GM21390 (cell line): ENCODE data around the gene PAX5.

Experiments
- ATAC-seq: cut with Tn5 transposase; IDR thresholded peaks from one replicate; pipeline ENCODE4 v1.9.1; 2021; ENCODE audit not compliant: unreplicated experiment

Gene PAX5

DNA sequence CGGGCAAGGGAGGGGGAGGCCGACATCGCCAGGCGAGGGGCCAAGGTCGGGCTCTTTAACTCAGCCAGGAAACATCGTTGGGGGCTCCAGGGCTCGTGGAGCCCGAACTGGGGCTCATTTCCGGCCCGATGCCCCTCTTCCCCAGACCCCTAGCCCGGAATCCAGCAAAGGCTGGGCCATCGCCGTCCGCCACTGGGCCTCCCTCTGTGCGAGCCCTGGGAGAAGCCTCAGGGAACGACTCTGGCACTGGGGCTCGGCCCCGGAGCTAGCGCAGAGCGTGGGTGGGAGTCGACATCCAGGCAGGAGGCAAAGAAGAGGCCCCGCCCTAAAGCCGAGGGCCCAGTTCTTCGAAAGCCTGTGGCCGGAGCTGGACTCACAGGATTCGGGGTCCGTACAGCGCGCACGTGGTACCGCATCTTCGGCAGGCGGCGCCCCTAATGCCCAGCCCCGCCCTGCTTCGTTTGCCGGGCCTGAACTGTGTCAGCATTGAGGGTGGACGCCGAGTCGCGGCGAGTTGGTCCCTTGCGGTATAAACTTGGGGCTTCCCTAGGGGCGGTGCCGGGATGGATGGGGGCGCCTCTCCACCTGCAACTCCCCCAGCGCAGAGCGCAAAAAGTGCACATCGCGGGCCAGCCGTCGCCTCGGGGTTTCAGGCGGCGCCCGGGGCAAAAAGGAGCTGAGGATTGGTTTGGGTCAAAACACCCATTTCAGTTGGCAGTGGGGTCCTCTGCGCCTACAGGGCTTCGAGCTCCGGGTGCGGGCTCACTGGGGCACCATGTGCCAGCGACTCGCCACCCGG lies 3.6 kb upstream of the PAX5 start:
- no peak for ATAC-seq

DNA sequence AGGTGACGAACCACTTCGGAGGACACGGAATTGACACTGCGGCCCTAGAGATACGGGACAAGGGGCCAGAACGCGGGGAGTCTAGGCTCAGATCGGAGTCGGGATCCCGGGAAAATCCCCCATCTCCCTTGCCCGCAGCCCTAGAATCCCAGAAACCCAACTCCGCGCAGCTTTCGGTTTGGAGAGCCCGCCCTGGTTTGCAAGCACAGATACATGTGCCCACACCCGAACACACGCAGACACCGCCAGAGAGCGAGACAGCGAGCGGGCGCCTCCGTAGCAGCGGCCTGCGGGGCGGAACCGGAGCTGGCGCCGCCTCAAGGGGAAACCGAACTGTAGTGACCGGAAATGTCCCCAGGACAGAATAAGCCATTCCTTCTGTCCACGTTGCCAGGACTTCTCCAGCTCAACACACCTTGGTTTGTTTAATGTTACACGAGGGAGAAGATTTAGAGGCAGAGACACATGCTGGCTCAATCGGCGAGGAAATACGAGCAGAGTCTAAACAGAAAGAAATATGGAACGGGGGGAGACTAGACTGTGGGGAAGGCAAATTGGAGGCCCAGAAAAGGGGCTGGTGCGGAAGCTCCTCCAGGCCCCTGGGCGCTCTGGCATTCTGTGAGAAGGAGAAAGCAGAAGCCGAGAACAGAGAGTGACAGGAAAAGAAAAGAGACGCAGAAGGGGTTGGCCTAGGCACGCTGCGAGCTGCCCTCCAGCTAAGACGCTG lies 2.9 kb upstream of the PAX5 start:
- ATAC-seq = no peak

DNA sequence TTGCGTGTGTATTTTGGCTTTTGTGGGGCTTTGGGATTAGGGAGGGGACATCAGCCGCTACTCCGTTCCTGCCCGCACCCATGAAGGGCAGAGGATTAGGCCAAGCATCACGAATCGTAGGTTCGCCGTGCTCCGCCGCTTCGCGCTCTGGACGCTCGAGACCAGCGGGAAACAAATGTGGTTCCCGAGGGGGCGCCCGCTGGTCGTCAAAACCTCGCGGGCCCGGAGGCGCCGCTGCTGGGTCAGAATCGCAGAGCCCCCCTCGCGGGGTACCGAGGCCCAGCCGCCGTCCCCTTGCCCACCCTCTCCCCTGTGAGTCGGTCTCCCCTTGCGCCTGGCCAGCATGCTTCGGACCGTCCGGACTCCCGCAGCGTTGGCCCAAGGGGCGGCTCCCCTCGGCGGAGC lies 2.3 kb upstream of the PAX5 start:
- ATAC-seq = no peak

DNA sequence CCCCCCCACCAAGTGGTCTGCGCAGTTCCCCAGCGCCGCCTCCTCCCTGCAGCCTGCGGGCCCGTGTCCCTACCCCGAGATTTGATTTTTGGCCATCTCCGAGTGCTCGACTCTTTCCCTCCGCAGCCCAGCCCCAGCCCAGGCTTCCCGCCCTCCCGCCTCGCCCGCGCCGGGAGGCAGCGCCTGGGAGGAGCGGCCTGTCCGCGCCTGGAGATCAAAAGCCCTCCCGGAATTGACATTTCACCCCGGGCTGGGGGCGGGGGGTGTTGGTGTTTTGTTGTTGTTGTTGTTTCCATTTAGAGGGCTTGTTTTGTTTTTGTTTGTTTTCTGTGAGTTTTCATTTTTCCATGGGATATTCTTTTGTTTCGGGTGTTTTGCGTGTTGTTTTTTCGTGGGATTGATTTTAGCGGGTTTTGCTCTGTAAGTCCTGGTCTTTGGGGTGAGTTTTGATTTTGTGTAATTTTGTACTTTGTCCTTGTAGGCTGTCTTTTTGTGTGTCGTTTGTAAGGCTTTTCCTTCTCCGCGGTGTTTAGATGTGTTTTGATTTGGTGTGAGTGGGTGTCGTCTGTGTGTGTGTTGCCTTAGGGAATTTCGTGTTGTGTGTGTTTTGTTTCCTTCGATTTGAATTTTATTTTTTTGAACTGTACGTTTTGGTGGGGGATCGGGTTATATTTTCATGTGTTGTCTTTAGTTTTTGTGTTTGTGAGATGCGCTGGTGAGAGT lies 1.7 kb upstream of the PAX5 start:
- no peak for ATAC-seq

DNA sequence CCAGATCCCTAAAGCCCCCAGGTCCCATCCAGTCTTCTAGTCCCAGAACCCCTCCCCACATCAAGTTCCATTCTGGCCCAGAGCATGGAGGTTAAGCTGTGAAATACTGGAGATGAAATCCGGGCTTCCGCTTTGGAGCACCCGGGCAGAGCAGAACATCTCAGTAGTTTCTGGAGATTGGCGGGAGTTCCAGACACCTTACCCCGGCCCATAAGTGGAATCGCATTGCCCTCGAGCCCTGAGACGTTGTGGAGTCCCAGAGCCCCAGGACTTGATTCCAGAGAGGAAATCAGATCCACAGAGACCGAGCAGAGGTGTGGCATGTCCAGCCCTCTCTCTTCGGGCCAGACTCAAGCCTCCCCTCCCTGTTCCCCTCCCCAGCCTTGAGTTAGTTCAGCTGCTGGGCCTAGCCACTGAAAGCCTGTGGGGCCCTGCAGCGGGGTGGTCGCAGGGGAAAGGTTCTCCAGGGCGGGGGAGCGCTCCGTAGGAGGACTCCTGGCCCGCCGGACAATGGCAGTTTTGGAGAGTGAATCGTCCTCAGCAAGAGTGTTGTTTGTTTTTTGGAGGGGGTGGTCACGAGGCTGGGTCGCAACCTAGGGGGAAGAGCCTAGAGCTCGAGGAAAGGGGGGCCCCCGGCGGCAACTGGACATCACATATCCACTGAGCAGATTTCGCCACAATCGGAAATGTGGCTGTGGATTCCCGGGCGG lies 1.0 kb upstream of the PAX5 start:
- no peak for ATAC-seq

DNA sequence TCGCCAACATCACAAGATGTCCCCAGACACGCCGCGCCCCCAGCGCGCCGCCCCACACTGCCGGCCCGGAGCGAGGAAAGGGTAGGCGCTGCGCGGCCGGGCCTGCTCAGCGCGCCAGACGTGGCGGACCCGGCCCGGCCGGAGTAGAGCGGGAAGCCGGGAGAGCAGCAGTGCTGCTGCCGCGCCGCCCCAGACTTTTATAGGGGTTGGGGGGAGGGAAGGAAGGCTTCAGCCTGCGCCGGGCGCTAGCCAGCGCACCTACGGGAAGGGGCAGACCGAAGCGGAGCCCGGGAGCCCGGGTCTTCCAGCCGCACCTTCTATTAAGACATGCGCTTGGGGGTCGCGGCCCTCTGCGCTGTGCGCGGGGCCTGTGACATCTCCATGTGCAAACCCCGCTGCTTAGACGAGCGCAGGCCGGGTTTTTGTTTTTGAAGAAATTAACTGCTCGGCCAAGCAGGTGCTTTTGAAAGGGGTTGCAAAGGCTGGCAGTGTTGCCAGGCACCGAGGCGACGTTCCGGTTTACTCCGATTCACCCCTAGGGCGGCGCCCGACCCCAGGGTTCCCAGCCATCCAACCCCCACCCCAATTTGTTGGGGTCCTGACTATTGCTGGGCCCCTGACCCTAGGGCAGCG lies 353 bp upstream of the PAX5 start:
- peak; percentile 19 for ATAC-seq

DNA sequence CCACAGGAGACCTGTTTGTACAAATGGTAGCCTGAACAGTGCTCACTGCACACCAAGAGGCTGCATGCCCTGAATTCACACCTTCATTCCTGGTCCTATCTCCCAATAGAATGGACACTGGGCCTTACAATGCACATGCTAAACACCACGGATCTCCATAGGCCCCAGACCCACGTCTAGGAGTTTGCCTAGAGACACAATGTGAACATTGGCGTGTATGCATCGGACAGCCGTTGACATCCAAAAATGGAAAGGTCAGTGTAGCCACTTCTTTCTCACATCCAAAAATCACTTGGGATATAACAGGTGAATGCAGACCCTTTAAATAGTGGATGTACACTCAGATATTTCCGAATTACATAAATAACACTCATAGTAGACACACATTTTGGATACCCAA lies 927 bp downstream of the PAX5 start:
- ATAC-seq = no peak

DNA sequence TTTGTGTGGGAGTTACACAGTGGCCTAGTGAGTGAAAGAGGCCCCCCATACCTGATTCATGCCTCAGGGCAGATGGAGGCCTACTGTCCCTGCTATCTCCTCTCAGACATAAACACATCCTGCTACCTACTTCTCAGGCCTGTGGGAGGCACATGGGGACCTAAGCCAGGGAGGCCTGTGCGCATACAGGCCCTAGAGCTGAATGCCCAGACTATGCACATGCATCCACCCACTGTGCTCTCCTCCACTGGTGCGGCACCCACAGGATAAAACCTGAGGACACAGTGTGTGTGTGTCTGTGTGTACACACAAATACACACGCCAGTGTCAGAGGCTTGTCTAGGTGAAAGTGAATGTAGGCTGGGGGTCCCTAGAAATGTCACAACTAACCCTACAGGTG lies 1.4 kb downstream of the PAX5 start:
- ATAC-seq = peak; percentile 18

DNA sequence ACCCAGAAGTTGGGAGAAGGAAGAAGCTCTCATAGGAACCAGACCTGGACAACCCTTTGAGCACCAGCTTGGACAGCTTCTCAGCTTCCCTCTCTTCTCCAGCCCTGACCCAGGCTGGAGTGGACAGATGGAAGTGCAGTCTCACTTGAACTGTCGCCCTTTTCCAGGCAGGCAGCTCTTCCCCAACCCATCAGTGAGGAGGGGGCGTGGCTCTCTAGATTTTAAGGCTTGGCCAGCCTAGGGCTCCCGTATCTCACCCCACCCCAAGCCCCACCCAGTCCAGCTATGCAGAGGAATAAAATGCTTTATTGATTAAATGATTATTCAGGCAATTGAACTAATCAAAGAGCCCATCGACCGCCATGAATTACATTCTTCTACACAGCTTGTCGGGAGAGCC lies 2.2 kb downstream of the PAX5 start:
- ATAC-seq = no peak

DNA sequence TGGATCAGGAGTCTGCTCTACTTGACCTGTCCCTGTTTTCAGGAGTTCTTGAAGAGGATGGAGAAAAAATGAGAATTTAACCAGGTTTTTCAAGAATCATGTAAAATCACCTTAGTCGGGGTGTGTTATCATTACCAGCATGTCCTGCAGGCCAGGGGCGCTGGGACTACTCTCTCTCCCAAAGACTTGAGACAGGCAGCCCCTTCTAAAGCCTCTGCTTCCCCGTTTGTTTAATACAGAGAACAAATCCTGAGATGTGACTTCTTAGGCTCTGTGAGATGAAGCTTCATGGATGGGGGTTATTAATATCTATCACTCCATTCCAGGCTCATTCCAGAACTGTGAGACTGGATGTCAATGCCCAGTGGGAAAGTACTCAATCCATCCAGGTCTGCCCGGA lies 3.0 kb downstream of the PAX5 start:
- no peak for ATAC-seq

DNA sequence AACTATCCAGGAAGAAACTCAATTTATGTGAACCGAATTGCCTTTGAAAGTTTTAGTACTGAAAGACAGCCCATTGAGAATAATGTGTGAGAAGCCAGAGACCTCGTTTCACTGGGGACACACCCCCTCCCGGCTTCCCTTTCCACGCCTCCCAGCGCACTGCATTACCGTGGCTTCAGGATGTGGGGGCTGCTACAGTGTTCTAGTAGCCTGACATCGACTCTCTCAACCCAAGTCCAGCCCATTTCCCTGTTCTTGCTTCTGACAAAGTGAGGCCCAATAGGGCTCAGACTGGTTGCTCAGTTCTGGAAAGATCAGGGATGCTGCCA lies 3.5 kb downstream of the PAX5 start:
- no peak for ATAC-seq

DNA sequence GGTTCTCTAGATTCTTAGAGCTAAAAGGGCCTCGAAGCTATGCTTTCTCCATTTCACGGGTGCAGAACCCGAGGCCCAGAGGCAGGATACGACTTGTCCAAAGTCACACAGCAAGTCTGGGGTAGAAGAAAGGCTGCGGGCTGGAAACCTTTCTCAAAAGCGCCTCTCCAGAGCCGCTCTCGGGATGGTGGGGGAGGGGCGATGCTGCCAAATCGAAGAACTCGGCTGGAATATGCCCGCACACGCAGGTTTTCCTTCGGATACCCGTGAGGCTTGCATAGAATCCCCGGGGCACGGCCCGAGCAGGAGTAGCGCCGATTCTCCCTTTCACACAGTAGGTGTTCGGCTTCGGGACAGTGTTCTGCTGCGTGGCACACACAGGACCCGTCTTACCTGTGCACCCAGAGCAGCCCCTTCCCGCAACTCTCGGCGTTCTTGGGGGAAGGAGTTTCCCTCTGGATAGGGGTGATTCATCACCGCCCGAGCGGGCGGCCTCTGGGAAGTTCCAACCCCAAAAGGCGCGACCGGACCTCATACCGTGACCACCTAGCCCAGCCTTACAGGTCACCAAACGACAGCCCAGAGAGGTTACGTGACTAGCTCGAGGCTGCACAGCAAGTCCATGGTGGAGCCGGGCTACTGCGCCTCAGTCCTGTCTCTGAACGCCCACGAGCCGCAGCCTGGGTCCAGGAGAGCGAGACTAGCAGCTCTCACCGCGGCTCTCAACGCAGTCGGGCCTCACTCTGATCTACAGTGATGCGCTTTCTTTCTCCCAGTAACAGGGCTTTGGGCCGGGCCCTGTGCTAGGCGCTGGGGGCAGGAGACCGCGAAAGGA lies 4.1 kb downstream of the PAX5 start:
- no peak for ATAC-seq

DNA sequence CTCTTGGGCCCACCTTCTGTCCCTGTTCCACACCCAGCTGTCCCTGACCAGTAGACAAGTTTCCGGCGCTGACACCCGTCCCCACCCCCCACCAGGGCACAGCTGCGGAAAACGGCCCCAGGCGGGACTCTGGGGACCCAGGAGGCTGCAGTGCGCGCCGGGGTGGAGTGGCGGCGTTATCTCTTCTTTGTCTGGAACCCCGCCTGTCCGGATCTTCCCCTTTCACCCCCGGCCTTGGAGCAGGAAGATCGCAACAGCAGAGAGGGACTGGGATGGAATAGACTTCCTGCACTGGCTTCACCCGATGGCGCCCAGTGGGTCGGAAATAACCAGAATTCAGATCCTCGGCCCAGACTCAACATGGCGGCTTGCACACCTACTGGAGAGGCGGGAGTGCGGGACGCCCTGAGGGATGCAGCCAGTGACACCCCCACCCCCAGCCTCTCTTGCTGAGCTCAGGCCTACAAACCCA lies 4.7 kb downstream of the PAX5 start:
- no peak for ATAC-seq

DNA sequence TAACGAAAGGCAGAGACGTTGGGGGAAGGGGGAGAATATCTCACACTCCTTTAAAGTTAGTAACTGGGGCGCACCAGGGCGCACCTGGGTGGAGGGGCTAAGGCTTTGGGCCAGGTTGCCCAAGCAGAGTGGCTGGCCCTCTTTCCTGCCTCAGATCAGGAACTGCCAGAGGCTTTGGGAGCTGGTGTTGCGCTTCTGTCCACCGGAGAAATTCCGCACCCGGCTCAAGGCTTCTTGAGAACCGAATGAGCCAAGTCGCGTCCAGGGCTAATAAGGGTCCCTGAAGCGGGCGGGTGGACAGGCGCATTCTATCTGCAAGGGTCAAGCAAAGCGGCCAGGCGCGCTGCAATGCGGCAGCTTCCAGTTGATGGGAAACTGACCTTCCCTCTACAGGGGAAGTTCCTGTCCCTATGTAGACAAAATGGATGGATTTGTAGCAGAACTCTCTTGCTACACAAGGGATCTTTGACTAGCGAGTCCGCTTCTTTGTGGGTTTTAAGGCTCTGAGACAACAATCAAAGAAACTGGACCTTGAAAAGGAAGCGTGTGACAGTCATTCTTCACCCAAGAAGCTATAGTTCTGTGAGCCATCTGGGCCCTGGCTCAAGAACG lies 5.5 kb downstream of the PAX5 start:
- no peak for ATAC-seq

DNA sequence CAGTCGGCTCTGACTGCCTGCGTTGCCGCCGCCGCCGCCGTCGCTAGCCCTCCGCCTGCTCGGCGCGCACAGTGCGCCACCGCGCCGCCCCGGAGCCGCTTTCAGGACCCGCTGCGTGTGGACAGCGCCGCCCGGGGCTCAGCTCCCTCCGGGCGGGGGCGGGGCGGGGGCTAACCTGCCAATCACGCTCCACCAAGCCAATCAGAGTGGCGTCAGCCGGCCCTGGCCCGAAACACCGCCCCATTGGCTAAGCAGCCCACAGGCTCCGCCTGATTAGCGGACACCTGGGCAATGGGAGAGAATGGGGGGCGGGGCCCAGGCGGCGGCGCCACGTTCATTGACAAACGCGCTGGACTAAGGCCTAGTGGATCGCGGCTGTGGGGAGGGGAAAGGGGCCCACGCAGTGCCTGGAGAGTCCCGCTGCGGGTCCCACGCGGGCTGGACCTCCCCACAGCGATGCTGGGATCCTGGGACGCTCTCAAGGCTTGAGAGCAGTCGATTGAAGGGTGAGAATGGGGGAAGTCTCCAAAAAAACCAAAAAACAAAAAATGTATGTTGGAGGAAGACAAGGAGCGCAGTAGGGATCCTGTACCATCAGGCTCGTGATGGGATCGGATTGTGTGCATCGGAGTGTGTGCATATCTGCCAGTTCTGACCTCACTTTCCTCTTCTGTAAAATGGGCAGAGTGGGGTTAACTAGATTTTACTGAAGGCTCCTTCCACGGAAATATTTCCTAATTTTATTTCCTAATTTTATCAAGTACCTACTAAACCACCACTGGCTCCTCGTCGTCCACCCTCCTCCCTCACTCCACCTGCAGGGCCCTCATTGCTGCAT lies 6.3 kb downstream of the PAX5 start:
- peak; percentile 65 for ATAC-seq

DNA sequence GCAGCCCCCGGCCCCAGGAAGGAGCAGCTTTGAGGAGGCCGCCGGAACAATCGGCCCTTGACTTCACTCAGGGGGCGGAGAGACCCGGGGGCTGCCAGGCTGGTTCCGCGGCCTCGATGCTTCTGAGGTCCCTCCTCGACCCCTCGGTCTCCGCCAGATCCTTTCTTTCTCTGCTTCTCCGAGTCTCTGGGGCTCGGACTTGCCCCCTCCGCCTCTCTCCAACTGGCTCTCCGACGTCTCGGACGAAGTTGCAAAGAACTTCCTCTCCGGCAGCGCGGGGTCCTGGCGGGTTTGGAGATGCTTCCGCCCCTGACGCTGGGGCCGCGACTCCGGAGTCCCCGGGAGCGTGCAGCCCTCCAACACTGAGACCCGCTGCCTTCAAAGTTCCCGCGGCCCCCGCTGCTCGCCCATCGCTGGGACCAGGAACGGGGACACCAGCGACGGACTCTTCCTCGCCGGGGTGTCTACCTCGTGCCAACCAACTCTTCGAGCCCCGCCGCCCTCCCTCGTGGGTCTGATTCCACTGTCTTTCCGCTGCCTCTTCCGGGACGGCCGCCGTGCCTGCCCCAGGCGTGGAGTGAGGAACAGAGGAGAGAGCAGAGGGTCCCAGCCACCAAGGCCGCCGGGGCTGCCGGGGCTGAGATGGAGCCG lies 7.0 kb downstream of the PAX5 start:
- no peak for ATAC-seq

DNA sequence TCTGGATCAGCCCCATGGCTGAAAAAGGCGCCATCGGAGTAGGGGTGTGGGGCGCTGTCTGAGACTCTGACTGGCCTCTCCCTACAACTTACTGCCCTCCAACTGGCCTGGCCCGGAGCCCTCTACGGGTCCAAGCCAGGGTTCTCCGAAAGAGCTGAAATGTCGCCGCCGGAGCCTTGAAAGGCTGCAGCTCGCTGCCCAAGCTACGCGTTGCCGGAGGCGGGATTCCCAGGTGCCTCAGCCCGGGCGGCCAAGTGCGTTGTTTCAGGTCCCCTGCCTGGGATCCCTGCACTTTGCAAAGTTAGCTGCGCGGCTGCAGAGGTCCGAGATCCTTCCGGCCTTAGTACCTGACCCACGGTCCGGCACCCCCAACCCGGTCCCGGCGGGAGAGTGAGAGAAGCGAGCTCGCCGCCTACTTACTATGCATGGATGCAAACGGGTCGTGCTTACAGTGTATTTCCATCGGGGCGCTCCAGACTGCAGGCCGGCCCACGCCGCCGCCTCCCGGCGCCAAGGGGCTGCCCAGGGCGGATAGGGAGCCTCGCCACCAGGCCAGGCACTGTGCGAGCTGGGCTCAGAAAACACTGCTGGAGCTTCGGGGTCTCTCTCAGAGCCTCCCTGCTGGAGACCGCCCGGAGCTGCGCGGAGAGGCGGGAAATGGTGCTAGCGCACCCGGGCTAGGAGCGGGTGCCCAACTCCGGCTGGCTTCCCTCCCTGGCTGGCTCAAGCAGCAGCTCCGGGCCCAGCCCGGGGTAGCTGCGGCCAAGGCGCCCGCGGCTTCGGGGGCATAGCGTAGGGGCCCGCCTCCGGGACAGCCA lies 7.7 kb downstream of the PAX5 start:
- no peak for ATAC-seq

DNA sequence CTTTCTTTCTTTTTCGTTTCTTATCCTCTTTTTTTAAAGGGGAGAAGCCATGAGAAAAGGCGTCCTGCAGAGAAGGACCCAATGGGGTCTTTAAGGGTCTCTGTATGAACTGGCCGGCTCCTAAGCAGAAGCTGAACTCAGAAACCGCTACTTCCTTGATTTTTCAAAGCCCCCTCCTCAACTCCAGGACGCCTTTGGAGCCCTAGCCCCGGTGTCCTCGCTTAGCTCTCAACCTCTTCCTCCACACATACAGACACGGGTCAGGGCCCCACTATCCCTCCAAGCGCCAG lies 8.3 kb downstream of the PAX5 start:
- no peak for ATAC-seq
